PC-9 (cell line): Measurements from ENCODE around the gene CCDC88C.

Source experiments
- EZH2 ChIP-seq: fragments of 200-600 bp; sonication (generic); IDR thresholded peaks from 2 replicates; pipeline ENCODE4 v1.8.0; 2017; ENCODE audit warnings: antibody characterized with exemption, low read depth
- TF ChIP-seq, protein P1 (sequence below): fragments of 200-600 bp; sonication (generic); conservative IDR thresholded peaks from 2 replicates; pipeline ENCODE4 v1.6.1; 2017; ENCODE audit warnings: mixed run types, antibody characterized with exemption, mild to moderate bottlenecking, moderate library complexity

DNA sequence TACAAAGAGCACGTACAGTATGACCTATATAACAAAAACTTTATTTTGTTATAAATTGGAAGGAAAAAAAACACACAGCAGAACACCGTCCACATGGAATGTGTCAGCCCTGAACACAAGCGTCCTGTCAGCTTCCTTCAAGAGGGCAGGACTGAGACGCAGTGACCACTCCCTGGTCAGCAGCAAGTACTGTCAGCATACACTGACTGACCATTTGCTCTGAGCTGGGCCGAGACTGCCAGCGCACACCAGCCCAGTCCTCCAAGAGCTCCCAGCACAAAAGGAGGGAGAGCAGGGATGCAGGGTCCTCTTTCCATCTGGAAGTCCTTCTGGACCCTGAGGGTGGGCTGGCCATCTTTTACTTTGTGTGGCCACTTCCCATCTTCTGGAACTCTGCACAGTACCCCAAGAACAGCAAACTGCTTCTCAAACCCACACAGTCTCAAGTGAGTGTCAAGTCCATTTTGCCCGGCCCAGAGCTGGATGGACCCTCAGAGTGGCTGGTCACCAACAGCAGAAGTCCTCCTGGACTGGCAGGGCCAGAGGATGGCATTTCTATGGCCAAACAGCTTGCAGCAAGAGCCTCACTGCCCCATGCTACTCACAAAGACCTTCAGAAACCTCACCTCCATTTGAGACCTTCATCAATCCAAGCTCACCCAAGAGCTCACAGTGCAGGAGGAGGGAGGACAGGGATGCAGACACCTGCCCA, 11.7 kb downstream of the CCDC88C start:
- TF ChIP-seq, protein P1, sequence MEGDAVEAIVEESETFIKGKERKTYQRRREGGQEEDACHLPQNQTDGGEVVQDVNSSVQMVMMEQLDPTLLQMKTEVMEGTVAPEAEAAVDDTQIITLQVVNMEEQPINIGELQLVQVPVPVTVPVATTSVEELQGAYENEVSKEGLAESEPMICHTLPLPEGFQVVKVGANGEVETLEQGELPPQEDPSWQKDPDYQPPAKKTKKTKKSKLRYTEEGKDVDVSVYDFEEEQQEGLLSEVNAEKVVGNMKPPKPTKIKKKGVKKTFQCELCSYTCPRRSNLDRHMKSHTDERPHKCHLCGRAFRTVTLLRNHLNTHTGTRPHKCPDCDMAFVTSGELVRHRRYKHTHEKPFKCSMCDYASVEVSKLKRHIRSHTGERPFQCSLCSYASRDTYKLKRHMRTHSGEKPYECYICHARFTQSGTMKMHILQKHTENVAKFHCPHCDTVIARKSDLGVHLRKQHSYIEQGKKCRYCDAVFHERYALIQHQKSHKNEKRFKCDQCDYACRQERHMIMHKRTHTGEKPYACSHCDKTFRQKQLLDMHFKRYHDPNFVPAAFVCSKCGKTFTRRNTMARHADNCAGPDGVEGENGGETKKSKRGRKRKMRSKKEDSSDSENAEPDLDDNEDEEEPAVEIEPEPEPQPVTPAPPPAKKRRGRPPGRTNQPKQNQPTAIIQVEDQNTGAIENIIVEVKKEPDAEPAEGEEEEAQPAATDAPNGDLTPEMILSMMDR = no peak
- TF ChIP-seq EZH2 = no peak
